Endometrial microvascular endothelial cells (primary cell): ENCODE measurements around the gene KCNK2. TPM values are rescaled to one million over a fixed set of nuclear protein-coding genes. Genes with fewer than 3 reads are reported as not detected.

ENCODE experiments used
- in situ Hi-C: cut with HindIII; loops from 2 replicates; pipeline ENCODE4 v1.10.0; 2017; ENCODE audit warnings: low sequenced_read_pairs, low pct_unique_long_range_greater_than_20kb; ENCODE audit errors: inconsistent ontology term
- total RNA-seq: library from RNA; depleted of rRNA; stranded (reverse); fragments of >200 nt; gene quantifications from one replicate; pipeline ENCODE4 v1.2.3, GENCODE V29; 2015; ENCODE audit errors: inconsistent ontology term

The KCNK2 gene
- total RNA-seq, 1 donor from 2014 or later: not detected

GRCh38 chr1:215219372-215219771 is 136.8 kb downstream of the KCNK2 start:
- in situ Hi-C loops: no loop called here

- in situ Hi-C loops: no loop called here
Measured at GRCh38 chr1:215220346-215220745, 137.8 kb downstream of the KCNK2 start.

- in situ Hi-C loops: no loop called here
Measured at GRCh38 chr1:215226757-215227156, 144.2 kb downstream of the KCNK2 start.

GRCh38 chr1:215228193-215228592 is 145.7 kb downstream of the KCNK2 start:
- in situ Hi-C loops: no loop called here

GRCh38 chr1:215241451-215241850 is 158.9 kb downstream of the KCNK2 start:
- in situ Hi-C loops: no loop called here

- in situ Hi-C loops: no loop called here
Measured at GRCh38 chr1:215243345-215244054, 161.0 kb downstream of the KCNK2 start.

- in situ Hi-C loops: no loop called here
Measured at GRCh38 chr1:215250913-215251312, 168.4 kb downstream of the KCNK2 start.

GRCh38 chr1:215251428-215251827 is 168.9 kb downstream of the KCNK2 start:
- in situ Hi-C loops: no loop called here

GRCh38 chr1:215252164-215252563 is 169.6 kb downstream of the KCNK2 start:
- in situ Hi-C loops: no loop called here

GRCh38 chr1:215256936-215257679 is 174.6 kb downstream of the KCNK2 start:
- in situ Hi-C loops: no loop called here

GRCh38 chr1:215260711-215261110 is 178.2 kb downstream of the KCNK2 start:
- in situ Hi-C loops: no loop called here

- in situ Hi-C loops: no loop called here
Measured at GRCh38 chr1:215262106-215262505, 179.6 kb downstream of the KCNK2 start.

- in situ Hi-C loops: no loop called here
Measured at GRCh38 chr1:215263636-215264035, 181.1 kb downstream of the KCNK2 start.

GRCh38 chr1:215264649-215265048 is 182.1 kb downstream of the KCNK2 start:
- in situ Hi-C loops: no loop called here

GRCh38 chr1:215267495-215267894 is 185.0 kb downstream of the KCNK2 start:
- in situ Hi-C loops: no loop called here

- in situ Hi-C loops: no loop called here
Measured at GRCh38 chr1:215269955-215270354, 187.4 kb downstream of the KCNK2 start.

- in situ Hi-C loops: no loop called here
Measured at GRCh38 chr1:215273838-215274516, 191.4 kb downstream of the KCNK2 start.

- in situ Hi-C loops: no loop called here
Measured at GRCh38 chr1:215276582-215276981, 194.0 kb downstream of the KCNK2 start.

- in situ Hi-C loops: no loop called here
Measured at GRCh38 chr1:215277532-215277931, 195.0 kb downstream of the KCNK2 start.

GRCh38 chr1:215279682-215280081 is 197.1 kb downstream of the KCNK2 start:
- in situ Hi-C loops: no loop called here
